Activated CD8-positive, alpha-beta memory T cell treated with anti-CD3 and anti-CD28 coated beads for 24 hours (primary cell): ENCODE data around the gene C1QTNF4.
"Not testable (repeated sequence)": the region's sequence is repeated elsewhere in the genome, so short reads cannot be mapped to it uniquely, and the experiment has no call there.

Source experiments
- DNase-seq: peaks from one replicate; pipeline ENCODE4 v3.0.0-alpha.2; 2020

Gene C1QTNF4

DNA sequence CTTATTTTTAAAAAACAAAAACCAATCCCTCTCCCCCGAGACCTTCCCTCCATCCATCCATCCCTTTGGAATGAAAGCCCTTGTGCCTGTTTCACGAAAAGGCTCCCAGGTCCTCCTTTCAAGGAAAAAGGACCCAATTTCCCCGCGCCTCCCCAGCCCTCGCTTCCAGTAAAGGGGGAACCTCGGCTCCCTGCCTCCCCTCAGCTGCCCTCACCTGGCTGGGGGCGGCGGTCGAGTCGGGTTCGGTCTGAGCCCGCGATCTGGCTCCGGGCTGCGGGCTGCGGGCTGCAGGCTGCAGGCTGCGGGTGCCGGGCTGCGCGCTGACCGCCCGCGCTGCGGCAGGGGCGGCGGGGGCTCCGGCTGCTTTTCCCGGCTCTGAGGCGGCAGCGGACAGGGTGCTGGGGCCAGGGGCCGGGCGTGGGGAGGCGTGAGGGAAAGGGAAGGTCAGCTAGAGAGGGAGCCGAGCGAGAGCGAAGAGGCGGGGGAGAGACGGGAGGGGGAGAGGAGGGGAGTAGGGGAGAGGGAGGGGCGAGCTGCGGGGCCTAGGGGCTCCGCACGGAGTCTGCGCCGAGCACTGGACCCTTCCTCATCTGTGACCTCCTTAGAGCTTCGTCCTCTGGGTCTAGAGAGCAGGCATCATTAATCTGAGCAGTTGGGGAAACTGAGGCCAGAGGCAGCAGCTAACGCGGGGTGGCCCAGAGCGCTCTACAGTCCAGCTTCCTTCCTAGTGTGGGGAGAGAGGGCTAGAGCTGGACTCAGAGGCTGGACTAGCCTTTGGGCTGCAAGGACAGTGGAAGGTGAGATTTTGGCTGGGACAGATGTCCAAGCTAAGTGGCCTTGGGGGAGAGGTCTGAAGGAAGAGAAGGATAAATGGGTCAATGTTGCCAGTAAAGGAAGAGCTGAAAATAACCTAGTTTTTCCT, at the start of gene C1QTNF4:
C1QTNF4 (minus strand) TSS at position 478 of the 922 bp plus-strand sequence. CDS start 3,601 bp downstream, outside the sequence.
- DNase-seq: no peak

GRCh38 chr11:47642099-47642855, 48.1 kb upstream of the C1QTNF4 start, which contains the start of gene MTCH2:
TSS of gene MTCH2 (minus strand) at chr11:47642559. CDS start at chr11:47642465, 94 bp downstream.
- peak; percentile 96 for DNase-seq

- DNase-seq: no peak
Observed at GRCh38 chr11:47641600-47642098, 47.4 kb upstream of the C1QTNF4 start.

- not testable (repeated sequence) for DNase-seq
Observed at GRCh38 chr11:47640506-47640905, 46.3 kb upstream of the C1QTNF4 start.

GRCh38 chr11:47636331-47636730, 42.1 kb upstream of the C1QTNF4 start:
- DNase-seq: not testable (repeated sequence)

DNA sequence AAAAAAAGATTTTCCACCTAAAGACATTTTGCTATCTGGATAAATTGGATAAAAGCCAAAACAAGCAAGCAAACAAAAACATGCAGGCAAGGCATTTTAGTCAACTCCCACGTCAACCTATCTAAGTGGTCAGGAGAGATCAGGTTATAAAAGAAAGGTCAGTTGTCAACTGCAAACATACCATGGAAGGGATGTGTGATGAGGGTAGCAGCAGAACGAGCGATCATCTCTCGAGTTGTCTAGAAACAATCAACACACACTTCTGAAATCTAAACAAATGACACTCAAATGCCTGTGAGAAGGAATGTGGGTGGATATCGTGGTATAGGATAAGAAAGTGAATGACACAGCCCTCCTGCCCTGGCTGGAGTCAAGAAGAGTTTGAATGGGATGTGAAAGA, 37.3 kb upstream of the C1QTNF4 start:
- DNase-seq: no peak

DNA sequence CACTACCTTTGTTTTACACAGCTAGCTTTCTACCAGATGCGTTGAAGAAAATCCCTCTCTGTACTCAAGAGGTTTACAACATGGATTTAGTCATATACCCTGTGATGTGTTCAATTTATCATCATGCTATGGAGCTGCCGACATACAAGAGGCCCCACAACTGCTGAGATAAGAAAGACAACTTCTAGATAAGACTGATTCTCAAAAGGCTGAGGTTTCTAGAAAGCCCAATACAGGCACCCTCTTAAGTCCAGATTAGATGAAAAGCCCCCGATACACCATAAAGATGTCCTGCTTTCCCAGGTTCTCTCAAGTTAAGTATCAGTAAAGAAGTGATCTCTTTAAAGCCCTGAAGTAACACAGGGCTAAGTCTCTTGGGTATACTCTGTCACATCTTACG, 33.8 kb upstream of the C1QTNF4 start:
- DNase-seq: no peak

DNA sequence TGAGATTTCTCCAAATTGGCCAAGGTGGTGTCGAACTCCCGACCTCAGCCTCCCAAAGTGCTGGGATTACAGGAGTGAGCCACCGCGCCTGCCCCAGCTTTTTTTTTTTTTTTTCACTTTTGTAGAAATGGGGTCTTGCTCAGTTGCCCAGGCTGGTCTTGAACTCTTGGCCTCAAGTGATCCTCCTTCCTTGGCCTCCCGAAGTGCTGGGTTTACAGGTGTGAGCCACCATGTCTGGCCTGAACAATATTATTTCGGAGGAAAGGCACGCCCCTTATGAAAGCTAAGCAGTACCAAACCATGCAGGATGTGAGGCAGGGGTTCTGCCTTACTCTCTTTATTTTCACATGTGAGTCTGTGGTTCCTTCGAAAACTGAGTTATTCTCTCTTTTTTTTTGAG, 32.0 kb upstream of the C1QTNF4 start:
- no peak for DNase-seq

GRCh38 chr11:47620836-47621378, 26.7 kb upstream of the C1QTNF4 start:
- DNase-seq: no peak

GRCh38 chr11:47617417-47617809, 23.2 kb upstream of the C1QTNF4 start:
- no peak for DNase-seq

DNA sequence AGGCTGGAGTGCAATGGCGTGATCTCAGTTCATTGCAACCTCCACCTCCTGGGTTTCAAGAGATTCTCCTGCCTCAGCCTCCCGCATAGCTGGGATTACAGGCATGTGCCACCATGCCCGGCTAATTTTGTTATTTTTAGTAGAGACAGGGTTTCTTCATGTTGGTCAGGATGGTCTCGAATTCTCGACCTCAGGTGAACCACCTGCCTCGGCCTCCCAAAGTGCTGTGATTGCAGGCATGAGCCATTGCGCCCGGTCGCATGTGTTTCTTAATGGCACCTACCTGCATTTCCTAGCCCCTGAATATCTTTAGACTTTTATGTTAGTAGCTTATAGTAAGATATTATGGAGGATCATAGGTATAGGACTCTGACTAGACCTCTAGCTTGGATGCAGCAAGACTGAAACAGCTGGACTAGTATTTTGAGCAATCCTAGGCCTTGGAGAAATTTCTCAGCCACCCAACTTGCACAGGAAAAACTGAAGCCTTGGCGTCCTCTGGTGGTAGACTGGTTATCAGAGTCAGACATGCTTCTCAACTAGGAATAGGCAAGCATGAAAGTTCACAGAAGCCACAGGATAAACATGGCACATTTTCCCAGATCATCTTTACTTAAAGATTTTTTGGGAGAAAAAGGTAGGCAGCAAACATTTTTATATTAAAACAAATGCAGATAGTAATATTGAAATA, 22.7 kb upstream of the C1QTNF4 start:
- no peak for DNase-seq

GRCh38 chr11:47615249-47615648, 21.0 kb upstream of the C1QTNF4 start:
- DNase-seq: no peak

DNA sequence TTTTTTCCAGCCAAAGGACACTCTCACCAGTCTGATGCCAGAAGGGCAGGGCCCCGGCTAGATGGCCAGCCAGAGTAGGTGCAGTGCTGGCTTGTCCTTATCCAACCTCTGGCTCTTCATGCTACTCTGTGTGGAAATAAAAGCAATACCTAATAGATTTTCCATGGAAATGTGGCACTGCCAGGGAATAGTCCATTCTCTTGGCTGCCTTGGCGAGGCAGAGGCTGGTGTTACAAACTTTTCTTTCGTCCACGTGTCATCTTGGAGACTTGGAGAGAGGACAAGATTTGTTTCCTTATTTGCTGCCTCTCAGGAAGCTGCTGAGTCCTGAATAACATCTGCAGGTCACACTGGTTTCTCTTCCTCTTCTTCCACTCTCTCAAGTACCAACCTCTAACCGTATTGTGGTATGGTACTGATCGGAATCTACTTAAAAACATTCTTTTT, 17.2 kb upstream of the C1QTNF4 start:
- DNase-seq: no peak

DNA sequence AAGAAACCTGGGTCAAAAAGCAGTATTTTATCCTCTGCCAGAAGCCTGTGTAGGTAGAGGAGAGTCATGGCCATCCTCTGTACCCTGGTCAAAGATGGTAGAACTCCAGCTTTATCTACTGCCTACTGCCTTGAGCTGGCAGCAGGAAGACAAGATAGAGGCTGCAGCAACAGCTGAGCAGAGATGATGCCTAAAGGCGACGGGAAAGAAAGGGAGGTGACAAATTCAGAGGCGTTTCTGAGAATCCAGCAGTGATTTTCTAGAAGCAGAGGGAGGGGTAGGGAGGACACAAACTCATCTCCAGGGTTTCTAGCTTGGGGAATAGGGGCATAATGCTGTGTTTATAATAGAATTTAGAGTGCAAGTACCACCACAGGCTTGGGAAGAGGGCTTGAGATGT, 15.5 kb upstream of the C1QTNF4 start:
- no peak for DNase-seq

DNA sequence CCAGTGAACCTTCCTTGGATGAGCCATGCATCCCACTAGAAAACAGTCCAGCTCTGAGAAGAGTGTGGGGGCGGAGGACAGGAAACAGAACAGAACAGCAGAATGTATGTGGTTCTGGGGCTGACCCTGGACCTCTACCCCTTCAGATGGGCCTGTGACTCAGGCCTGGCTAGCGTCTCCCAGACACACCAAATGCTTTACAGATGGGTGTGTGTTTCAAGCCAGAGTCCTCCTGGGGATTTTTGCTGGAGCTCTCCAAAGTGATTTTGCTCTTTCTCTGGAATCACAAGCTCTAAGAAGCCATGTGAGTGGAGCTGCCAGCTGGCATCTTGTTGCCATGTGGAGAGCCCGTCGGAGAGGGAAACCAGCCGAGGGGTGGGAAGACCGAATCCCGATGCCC, 13.2 kb upstream of the C1QTNF4 start:
- DNase-seq: no peak

DNA sequence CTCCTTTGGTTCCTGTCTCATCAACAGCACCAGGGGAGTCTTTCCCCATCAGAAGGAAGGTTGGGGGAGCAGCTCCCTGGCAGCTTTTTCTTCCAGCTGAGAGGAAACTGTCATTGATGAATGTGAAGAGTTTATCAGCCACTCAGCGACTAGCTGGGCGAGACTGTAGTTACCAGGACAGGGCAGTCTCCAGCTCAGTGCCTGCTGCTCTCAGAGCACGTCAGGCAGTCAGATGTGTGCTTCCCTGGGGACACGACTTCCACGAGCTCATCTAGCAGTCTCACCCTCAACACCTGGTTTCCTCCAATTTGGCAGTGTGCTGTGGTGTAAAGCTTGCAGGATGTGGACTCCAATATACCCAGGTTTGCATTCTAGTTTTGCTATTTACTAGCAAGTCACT, 12.5 kb upstream of the C1QTNF4 start:
- no peak for DNase-seq

GRCh38 chr11:47605921-47606320, 11.7 kb upstream of the C1QTNF4 start:
- DNase-seq: no peak

DNA sequence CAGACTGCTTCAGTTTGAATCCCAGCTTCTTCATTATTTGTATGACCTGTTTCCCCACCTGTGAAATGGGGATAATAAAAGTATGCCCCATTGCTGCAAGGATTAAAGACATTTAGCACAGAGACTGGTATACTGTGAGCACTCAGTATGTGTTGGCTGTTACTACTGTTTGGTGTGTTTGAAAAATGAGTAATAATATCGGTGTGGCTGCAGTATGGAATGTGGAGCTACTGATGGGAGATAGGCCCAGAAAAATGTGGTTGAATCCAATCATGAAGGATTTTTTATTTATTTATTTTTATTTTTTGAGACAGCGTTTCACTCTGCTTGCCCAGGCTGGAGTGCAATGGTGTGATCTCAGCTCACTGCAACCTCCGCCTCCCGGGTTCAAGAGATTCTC, 9.1 kb upstream of the C1QTNF4 start:
- no peak for DNase-seq

DNA sequence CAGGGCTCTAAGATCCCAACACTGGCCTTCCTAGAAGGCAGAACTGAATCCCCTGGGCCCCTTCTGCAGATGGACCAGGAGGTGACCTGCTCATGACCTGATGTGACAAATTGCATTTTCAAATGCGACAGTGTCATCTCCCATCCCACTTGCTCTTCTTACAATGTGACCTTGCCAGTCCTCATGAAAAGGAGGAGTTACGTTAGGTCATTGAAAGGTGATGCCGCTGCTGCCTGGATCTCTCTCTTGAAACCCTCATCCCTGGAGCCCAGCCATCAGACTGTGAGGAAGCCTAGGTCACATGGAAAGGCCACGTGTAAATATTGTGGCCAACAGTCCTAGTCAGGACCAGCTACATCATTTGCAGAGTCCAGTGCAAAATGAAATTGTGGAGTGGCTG, 5.7 kb upstream of the C1QTNF4 start:
- DNase-seq: no peak

- DNase-seq: no peak
Observed at GRCh38 chr11:47595967-47596366, 1.8 kb upstream of the C1QTNF4 start.

- no peak for DNase-seq
Observed at GRCh38 chr11:47595029-47595428, 818 bp upstream of the C1QTNF4 start.

GRCh38 chr11:47593492-47593933, 698 bp downstream of the C1QTNF4 start:
- no peak for DNase-seq

GRCh38 chr11:47592970-47593369, 1.2 kb downstream of the C1QTNF4 start:
- no peak for DNase-seq
